Keratinocyte (primary cell): ENCODE data around the gene SLC13A5. TPM values are rescaled to one million over a fixed set of nuclear protein-coding genes. Genes with fewer than 3 reads are reported as not detected.
A peak's percentile ranks its signal among the peaks of the same experiment; 100 is the strongest.

Experiments
- DNase-seq: peaks from one replicate; pipeline ENCODE4 v3.0.0-alpha.2; 2011; ENCODE audit warnings: low read depth, missing footprints, low spot score
- FAIRE-seq: peaks from 2 replicates; lab custom pipeline; 2011; peaks lifted over from hg19 to GRCh38; lab: Jason Lieb, UNC
- H2AFZ ChIP-seq: 2 replicates; pipeline ENCODE4 v1.6.0; 2012; ENCODE audit warnings: low read length, control low read depth, inconsistent platforms; ENCODE audit not compliant: control insufficient read depth
- H3K27ac ChIP-seq: 2 replicates; pipeline ENCODE4 v1.5.1; 2011; ENCODE audit warnings: low read length; ENCODE audit not compliant: control insufficient read depth, insufficient read depth
- H3K27me3 ChIP-seq: 3 replicates; pipeline ENCODE4 v1.6.0; 2011; ENCODE audit warnings: low read length; ENCODE audit not compliant: control insufficient read depth, insufficient read depth; ENCODE audit errors: extremely low read depth
- H3K36me3 ChIP-seq, 2 experiments: 2 replicates in 1 of 2; 3 replicates in 1 of 2; pipeline ENCODE4 v1.5.1; 2011; ENCODE audit warnings: low read length in 2 of 2, mild to moderate bottlenecking in 1 of 2; ENCODE audit not compliant: control insufficient read depth in 2 of 2, insufficient read depth in 2 of 2; ENCODE audit errors: extremely low read depth in 1 of 2
- H3K4me1 ChIP-seq: 3 replicates; pipeline ENCODE4 v1.5.1; 2011; ENCODE audit warnings: low read length; ENCODE audit not compliant: control insufficient read depth, insufficient read depth; ENCODE audit errors: extremely low read depth
- H3K4me2 ChIP-seq: 3 replicates; pipeline ENCODE4 v1.6.0; 2011; ENCODE audit warnings: low read depth, low read length; ENCODE audit not compliant: control insufficient read depth, insufficient read depth; ENCODE audit errors: extremely low read depth
- H3K4me3 ChIP-seq, 3 experiments: fragments of 200-600 bp in 1 of 3; sonication (generic) in 1 of 3; 2 replicates in 2 of 3; 3 replicates in 1 of 3; pipeline ENCODE4 v1.5.1; 2011 to 2016; ENCODE audit warnings: low read length in 3 of 3, mild to moderate bottlenecking in 3 of 3, control low read depth in 2 of 3, inconsistent platforms in 1 of 3, low read depth in 1 of 3, mixed read lengths in 1 of 3, mixed run types in 1 of 3, moderate library complexity in 1 of 3; ENCODE audit not compliant: control insufficient read depth in 2 of 3, insufficient read depth in 2 of 3; ENCODE audit errors: extremely low read depth in 1 of 3
- H3K79me2 ChIP-seq: 2 replicates; pipeline ENCODE4 v1.6.0; 2012; ENCODE audit warnings: low read length; ENCODE audit not compliant: control insufficient read depth, insufficient read depth
- H3K9ac ChIP-seq: 3 replicates; pipeline ENCODE4 v1.6.0; 2011; ENCODE audit warnings: low read length; ENCODE audit not compliant: control insufficient read depth, insufficient read depth; ENCODE audit errors: extremely low read depth
- H3K9me1 ChIP-seq: 3 replicates; pipeline ENCODE4 v1.6.0; 2011; ENCODE audit warnings: low read length; ENCODE audit not compliant: control insufficient read depth, insufficient read depth; ENCODE audit errors: extremely low read depth
- H3K9me3 ChIP-seq: 2 replicates; pipeline ENCODE4 v1.5.1; 2012; ENCODE audit warnings: low read depth, low read length; ENCODE audit not compliant: control insufficient read depth
- H4K20me1 ChIP-seq: 3 replicates; pipeline ENCODE4 v1.6.0; 2011; ENCODE audit warnings: low read length; ENCODE audit not compliant: control insufficient read depth, insufficient read depth; ENCODE audit errors: extremely low read depth
- CTCF ChIP-seq, 3 experiments: IDR thresholded peaks in 1 of 3; conservative IDR thresholded peaks in 1 of 3; optimal IDR thresholded peaks in 1 of 3; 2 replicates in 2 of 3; 3 replicates in 1 of 3; pipeline versions ENCODE3 to v1.5.1; 2011; ENCODE audit warnings: low read length in 3 of 3, mild to moderate bottlenecking in 3 of 3, moderate library complexity in 2 of 3, control low read depth in 1 of 3, inconsistent platforms in 1 of 3; ENCODE audit not compliant: insufficient read depth in 2 of 3; ENCODE audit errors: extremely low read depth in 1 of 3
- EZH2 ChIP-seq: IDR thresholded peaks from one replicate; pipeline ENCODE4 v1.6.1; 2012; ENCODE audit warnings: inconsistent platforms, mild to moderate bottlenecking, low read length, moderate library complexity
- dilution Hi-C: fragments of 300-500 bp; cut with MboI; formaldehyde crosslinking; loops from one replicate; pipeline ENCODE4 v1.7.0; 2020; ENCODE audit warnings: low sequenced_read_pairs; ENCODE audit not compliant: extremely low pct_ligation_motif_present
- polyA plus RNA-seq, 5 experiments: library from polyadenylated mRNA; depleted of rRNA in 3 of 5; stranded (reverse) in 3 of 5; stranded (forward) in 1 of 5; unstranded in 1 of 5; fragments of >200 nt; gene quantifications; 1 replicate in 1 of 5; 2 replicates in 3 of 5; 3 replicates in 1 of 5; pipeline versions ENCODE4 v1.2.1 to v1.2.3, GENCODE V29; 2011 to 2012; ENCODE audit warnings: missing spikeins in 2 of 5, low read depth in 1 of 5, low replicate concordance in 1 of 5

SLC13A5 gene
- polyA plus RNA-seq, 1 donor (not counting 4 experiments of a cell fraction or from before 2014, with no cell fraction given), result 0.14 TPM

GRCh38 chr17:6643451-6644125 is 69.6 kb downstream of the SLC13A5 start:
- peaks cover 36% of the 10 kb centered on the region for H3K4me1 ChIP-seq
- peak overlapping the region; percentile 76 for H3K27ac ChIP-seq
- H3K4me2 ChIP-seq, result peak overlapping the region; percentile 89
- peak overlapping the region in 2 of 3 experiments; percentile 58 to 89 for H3K4me3 ChIP-seq
- H3K27me3 ChIP-seq, result no peaks in the 10 kb centered on the region
- H2AFZ ChIP-seq, result no peak overlapping the region
- DNase-seq (no peak), FAIRE-seq (peak; percentile 84)
- H3K9ac ChIP-seq, result peak overlapping the region; percentile 25
- no peak for TF ChIP-seq CTCF (optimal IDR thresholded peaks at IDR 0.05 in 1 of 3, IDR thresholded peaks at IDR 0.05 in 1 of 3, conservative IDR thresholded peaks at IDR 0.05 in 1 of 3; ENCODE audit: extremely low read depth in 1 of 3, insufficient read depth in 2 of 3, low read length in 3 of 3)
- no peak for TF ChIP-seq EZH2
- dilution Hi-C loops, result no loop called here
- H3K36me3 ChIP-seq, result peaks cover 7 to 24% of the 10 kb centered on the region in 2 experiments
- no peaks in the 10 kb centered on the region for H3K9me3 ChIP-seq
- no peaks in the 10 kb centered on the region for H3K9me1 ChIP-seq
- peaks cover 69% of the 10 kb centered on the region for H3K79me2 ChIP-seq
- H4K20me1 ChIP-seq, result no peaks in the 10 kb centered on the region

GRCh38 chr17:6642592-6642991 is 70.6 kb downstream of the SLC13A5 start:
- no peaks in the 10 kb centered on the region for H4K20me1 ChIP-seq
- peaks cover 70% of the 10 kb centered on the region for H3K79me2 ChIP-seq
- no peaks in the 10 kb centered on the region for H3K9me3 ChIP-seq
- peaks cover 38% of the 10 kb centered on the region for H3K4me1 ChIP-seq
- H3K27me3 ChIP-seq, result no peaks in the 10 kb centered on the region
- TF ChIP-seq EZH2 (no peak), CTCF (optimal IDR thresholded peaks at IDR 0.05 in 1 of 3, IDR thresholded peaks at IDR 0.05 in 1 of 3, conservative IDR thresholded peaks at IDR 0.05 in 1 of 3; ENCODE audit: extremely low read depth in 1 of 3, insufficient read depth in 2 of 3, low read length in 3 of 3) (no peak)
- DNase-seq (no peak), FAIRE-seq (peak; percentile 90)
- H2AFZ ChIP-seq, result no peak overlapping the region
- H3K27ac ChIP-seq, result peak overlapping the region; percentile 76
- H3K9ac ChIP-seq, result no peak overlapping the region
- no peaks in the 10 kb centered on the region for H3K9me1 ChIP-seq
- dilution Hi-C loops, result no loop called here
- H3K36me3 ChIP-seq, result peaks cover 1 to 21% of the 10 kb centered on the region in 2 experiments
- H3K4me2 ChIP-seq, result peak overlapping the region; percentile 89
- peak overlapping the region; percentile 76 to 89 (median 85) for H3K4me3 ChIP-seq
